Fibroblast of the aortic adventitia (primary cell): ENCODE measurements around the gene KDM4B. TPM values are rescaled to one million over a fixed set of nuclear protein-coding genes. Genes with fewer than 3 reads are reported as not detected.

Experiments used
- DNase-seq: peaks from one replicate; pipeline ENCODE4 v3.0.0-alpha.2; 2010; ENCODE audit warnings: low read depth
- H3K4me3 ChIP-seq: 2 replicates; pipeline ENCODE4 v1.5.1; 2011; ENCODE audit warnings: low read depth, mild to moderate bottlenecking, control low read depth, low read length, moderate library complexity
- CTCF ChIP-seq: IDR thresholded peaks from 2 replicates; pipeline ENCODE4 v1.5.1; 2011; ENCODE audit warnings: mild to moderate bottlenecking, low read length, control low read depth, inconsistent platforms; ENCODE audit not compliant: insufficient read depth
- total RNA-seq: library from RNA; depleted of rRNA; stranded (reverse); fragments of >200 nt; gene quantifications from 2 replicates; pipeline ENCODE4 v1.2.3, GENCODE V29; 2012; ENCODE audit warnings: low replicate concordance

Gene KDM4B
- total RNA-seq, 1 donor: 13.5 TPM

DNA sequence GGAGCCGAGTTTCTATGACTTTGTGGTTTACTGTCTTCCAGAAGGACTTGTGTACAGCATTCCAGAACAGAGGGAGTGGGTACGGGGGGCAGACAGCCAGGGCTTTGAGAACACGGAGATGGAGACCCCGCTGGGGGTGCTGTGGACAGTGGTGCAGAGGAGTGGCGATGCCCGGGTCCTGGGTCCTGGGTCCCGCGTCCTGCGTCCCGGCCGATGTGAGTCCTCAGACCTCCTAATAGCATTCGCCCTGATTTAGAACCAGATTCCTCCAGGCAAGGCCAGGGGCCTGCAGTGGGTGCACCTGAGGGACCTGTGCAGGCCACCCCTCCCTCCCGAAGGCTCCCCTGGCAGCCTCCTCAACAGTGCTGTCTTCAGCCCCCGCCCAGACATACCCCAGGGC lies 97.9 kb downstream of the KDM4B start:
- no peak for DNase-seq
- no peak for TF ChIP-seq CTCF

GRCh38 chr19:5067678-5068077 lies 98.8 kb downstream of the KDM4B start:
- H3K4me3 ChIP-seq: no peak overlapping the region
- no peak for DNase-seq
- no peak for TF ChIP-seq CTCF

More for the DNA sequence above, 97.9 kb downstream of the KDM4B start:
- H3K4me3 ChIP-seq: no peak overlapping the region

GRCh38 chr19:5068233-5069072 lies 99.5 kb downstream of the KDM4B start:
- no peak for TF ChIP-seq CTCF
- no peak for DNase-seq
- H3K4me3 ChIP-seq: no peak overlapping the region

DNA sequence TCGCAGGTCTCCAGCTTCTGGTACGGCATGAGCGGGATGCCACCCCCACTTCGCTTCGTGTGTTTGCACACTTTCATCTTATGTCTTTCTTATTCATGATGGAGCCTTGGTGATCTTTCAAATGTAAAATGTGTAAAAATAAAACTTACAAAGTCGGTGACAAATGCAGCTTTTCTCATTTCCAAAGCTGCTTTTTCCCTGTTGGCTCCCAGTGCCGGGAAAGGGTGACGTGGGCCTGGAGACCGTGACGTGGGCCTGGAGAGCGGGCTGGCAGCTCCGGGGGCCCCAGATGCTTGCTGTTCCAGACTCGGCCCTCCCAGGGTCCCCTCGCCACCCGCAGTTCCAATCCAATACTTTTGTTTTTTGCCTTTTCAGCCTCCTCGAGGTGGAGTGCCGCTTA lies 101.4 kb downstream of the KDM4B start:
- DNase-seq: no peak
- H3K4me3 ChIP-seq: no peak overlapping the region
- TF ChIP-seq CTCF: no peak

GRCh38 chr19:5070930-5071329 lies 102.0 kb downstream of the KDM4B start:
- H3K4me3 ChIP-seq: no peak overlapping the region
- DNase-seq: no peak
- no peak for TF ChIP-seq CTCF

- H3K4me3 ChIP-seq: no peak overlapping the region
- TF ChIP-seq CTCF: no peak
- DNase-seq: no peak
Observed at GRCh38 chr19:5071579-5071978, 102.7 kb downstream of the KDM4B start.
